ENCODE data around the gene CLBA1. TPM values are rescaled to one million over a fixed set of nuclear protein-coding genes. Genes with fewer than 3 reads are reported as not detected.
A peak's percentile ranks its signal among the peaks of the same experiment; 100 is the strongest.

Gene CLBA1
- total RNA-seq, 6 experiments from 2014 or later, result 1.5 to 3.3 (median 2.5) TPM

DNA sequence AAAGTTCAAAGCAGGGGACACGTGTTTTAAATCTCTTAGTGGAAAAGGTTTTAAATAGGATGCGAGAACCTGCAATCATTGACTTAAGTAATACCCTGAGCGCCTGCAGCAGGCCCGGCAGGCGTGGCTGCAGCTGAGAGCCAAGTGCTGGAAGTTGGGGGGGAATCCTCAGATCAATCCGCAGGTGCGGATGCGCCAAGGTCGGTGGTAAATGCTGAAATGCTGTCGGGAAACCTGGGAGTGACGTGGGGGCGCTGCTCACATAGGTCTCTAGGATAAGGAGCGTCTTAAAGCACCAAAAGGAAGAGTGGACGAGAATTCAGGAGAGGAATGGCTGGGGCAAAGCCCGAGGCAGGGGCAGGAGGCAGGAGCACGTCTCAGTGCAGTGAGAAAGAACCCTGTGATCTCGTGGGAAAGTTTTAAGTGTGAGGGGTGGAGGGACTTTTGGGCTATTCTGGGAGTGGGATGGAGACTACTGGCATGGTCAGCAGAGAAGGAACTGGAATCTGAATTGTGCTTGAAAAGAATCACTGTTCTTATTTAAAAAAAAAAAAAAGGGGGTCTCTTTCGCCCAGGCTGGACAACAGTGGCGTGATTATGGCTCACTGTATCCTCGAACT is 36.2 kb downstream of the CLBA1 start:
- Histone ChIP-seq H3K4me1 (peaks cover 0 to 11% (median 2%) of the 10 kb centered on the region in 4 donors), H3K4me3 (peak overlapping the region; percentile 60 to 94 (median 76)), H3K9me3 (no peaks in the 10 kb centered on the region), H3K27me3 (no peaks in the 10 kb centered on the region), H3K27ac (peak overlapping the region in 2 of 3 donors; percentile 41 to 70), H3K36me3 (no peaks in the 10 kb centered on the region)
- ATAC-seq, result peak in 2 of 4 donors; percentile 1 to 8
- 14% methylated on average over 17 of the region's 20 CpGs for WGBS (ENCODE audit: insufficient coverage, low coverage, low lambda C conversion rate, missing lambda C conversion rate)
- intact Hi-C loops (cut with DNase I), result no loop called here
- DNase-seq, result peak in 1 of 3 donors; percentile 43
- TF ChIP-seq, protein P1, sequence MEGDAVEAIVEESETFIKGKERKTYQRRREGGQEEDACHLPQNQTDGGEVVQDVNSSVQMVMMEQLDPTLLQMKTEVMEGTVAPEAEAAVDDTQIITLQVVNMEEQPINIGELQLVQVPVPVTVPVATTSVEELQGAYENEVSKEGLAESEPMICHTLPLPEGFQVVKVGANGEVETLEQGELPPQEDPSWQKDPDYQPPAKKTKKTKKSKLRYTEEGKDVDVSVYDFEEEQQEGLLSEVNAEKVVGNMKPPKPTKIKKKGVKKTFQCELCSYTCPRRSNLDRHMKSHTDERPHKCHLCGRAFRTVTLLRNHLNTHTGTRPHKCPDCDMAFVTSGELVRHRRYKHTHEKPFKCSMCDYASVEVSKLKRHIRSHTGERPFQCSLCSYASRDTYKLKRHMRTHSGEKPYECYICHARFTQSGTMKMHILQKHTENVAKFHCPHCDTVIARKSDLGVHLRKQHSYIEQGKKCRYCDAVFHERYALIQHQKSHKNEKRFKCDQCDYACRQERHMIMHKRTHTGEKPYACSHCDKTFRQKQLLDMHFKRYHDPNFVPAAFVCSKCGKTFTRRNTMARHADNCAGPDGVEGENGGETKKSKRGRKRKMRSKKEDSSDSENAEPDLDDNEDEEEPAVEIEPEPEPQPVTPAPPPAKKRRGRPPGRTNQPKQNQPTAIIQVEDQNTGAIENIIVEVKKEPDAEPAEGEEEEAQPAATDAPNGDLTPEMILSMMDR (IDR thresholded peaks at IDR 0.05), result no peak
- no peak for TF ChIP-seq POLR2A (IDR thresholded peaks at IDR 0.05)

DNA sequence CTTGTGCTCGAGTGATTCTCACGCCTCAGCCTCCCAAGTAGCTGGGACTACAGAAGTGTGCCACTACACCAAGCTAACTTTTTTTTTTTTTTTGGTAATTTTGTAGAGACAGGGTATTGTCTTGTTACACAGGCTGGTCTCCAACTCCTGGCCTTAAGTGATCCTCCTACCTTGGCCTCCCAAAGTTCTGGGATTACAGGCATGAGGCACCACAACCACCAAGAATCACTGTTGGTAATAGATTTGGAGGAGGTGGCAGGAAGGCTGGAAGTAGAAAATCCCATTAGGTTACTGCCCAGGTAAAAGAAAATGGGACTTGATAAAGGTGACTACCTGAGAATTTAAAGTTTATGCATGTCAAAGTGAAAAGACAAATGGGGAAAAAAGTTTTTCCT is 36.7 kb downstream of the CLBA1 start:
- H3K27me3 ChIP-seq, result no peaks in the 10 kb centered on the region
- H3K9me3 ChIP-seq, result no peaks in the 10 kb centered on the region
- WGBS (ENCODE audit: insufficient coverage, low coverage, low lambda C conversion rate, missing lambda C conversion rate), result 65% methylated on average over 2 of the region's 2 CpGs
- no peak for TF ChIP-seq POLR2A (IDR thresholded peaks at IDR 0.05)
- TF ChIP-seq, protein P1 (IDR thresholded peaks at IDR 0.05), result no peak
- intact Hi-C loops (cut with DNase I), result no loop called here
- no peak for ATAC-seq
- no peaks in the 10 kb centered on the region for H3K36me3 ChIP-seq
- no peak for DNase-seq
- no peak overlapping the region for H3K27ac ChIP-seq
- peaks cover 0 to 11% (median 2%) of the 10 kb centered on the region in 4 donors for H3K4me1 ChIP-seq
- no peak overlapping the region for H3K4me3 ChIP-seq

DNA sequence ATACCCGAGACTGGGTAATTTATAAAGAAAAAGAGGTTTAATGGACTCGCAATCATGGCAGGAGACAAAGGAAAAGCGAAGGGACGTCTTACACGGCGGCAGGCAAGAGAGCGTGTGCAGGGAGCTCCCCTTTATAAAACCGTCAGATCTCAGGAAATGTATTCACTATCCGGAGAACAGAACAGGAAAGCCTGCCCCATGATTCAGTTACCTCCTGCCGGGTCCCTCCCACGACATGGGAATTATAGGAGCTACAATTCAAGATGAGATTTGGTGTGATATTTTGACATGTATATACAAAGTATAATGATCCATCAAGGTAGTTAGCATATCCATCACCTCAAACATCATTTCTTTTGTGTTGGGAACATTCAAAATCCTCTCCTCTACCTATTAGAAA is 37.6 kb downstream of the CLBA1 start:
- no peak for DNase-seq
- no peaks in the 10 kb centered on the region for H3K9me3 ChIP-seq
- no peaks in the 10 kb centered on the region for H3K27me3 ChIP-seq
- H3K36me3 ChIP-seq, result no peaks in the 10 kb centered on the region
- H3K4me1 ChIP-seq, result peaks cover 0 to 11% (median 2%) of the 10 kb centered on the region in 4 donors
- intact Hi-C loops (cut with DNase I), result no loop called here
- H3K27ac ChIP-seq, result no peak overlapping the region
- ATAC-seq, result no peak
- no peak overlapping the region for H3K4me3 ChIP-seq
- 54% methylated on average over 11 of the region's 11 CpGs for WGBS (ENCODE audit: insufficient coverage, low coverage, low lambda C conversion rate, missing lambda C conversion rate)
- TF ChIP-seq, protein P1 (IDR thresholded peaks at IDR 0.05), result no peak
- no peak for TF ChIP-seq POLR2A (IDR thresholded peaks at IDR 0.05)

GRCh38 chr14:105023791-105024480 is 38.3 kb downstream of the CLBA1 start:
- Histone ChIP-seq H3K27ac (no peak overlapping the region), H3K9me3 (no peaks in the 10 kb centered on the region), H3K36me3 (no peaks in the 10 kb centered on the region), H3K4me3 (no peak overlapping the region), H3K27me3 (no peaks in the 10 kb centered on the region), H3K4me1 (peaks cover 0 to 11% (median 2%) of the 10 kb centered on the region in 4 donors)
- 76% methylated on average over 3 of the region's 4 CpGs for WGBS (ENCODE audit: insufficient coverage, low coverage, low lambda C conversion rate, missing lambda C conversion rate)
- TF ChIP-seq, protein P1 (IDR thresholded peaks at IDR 0.05), result no peak
- TF ChIP-seq POLR2A (IDR thresholded peaks at IDR 0.05), result no peak
- DNase-seq, result no peak
- ATAC-seq, result no peak
- intact Hi-C loops (cut with DNase I), result no loop called here
